ENCODE measurements around the gene ARHGAP45. TPM values are rescaled to one million over a fixed set of nuclear protein-coding genes. Genes with fewer than 3 reads are reported as not detected.

ARHGAP45 gene
- total RNA-seq, 2 donors from 2014 or later, result 37.9 to 42.6 TPM

DNA sequence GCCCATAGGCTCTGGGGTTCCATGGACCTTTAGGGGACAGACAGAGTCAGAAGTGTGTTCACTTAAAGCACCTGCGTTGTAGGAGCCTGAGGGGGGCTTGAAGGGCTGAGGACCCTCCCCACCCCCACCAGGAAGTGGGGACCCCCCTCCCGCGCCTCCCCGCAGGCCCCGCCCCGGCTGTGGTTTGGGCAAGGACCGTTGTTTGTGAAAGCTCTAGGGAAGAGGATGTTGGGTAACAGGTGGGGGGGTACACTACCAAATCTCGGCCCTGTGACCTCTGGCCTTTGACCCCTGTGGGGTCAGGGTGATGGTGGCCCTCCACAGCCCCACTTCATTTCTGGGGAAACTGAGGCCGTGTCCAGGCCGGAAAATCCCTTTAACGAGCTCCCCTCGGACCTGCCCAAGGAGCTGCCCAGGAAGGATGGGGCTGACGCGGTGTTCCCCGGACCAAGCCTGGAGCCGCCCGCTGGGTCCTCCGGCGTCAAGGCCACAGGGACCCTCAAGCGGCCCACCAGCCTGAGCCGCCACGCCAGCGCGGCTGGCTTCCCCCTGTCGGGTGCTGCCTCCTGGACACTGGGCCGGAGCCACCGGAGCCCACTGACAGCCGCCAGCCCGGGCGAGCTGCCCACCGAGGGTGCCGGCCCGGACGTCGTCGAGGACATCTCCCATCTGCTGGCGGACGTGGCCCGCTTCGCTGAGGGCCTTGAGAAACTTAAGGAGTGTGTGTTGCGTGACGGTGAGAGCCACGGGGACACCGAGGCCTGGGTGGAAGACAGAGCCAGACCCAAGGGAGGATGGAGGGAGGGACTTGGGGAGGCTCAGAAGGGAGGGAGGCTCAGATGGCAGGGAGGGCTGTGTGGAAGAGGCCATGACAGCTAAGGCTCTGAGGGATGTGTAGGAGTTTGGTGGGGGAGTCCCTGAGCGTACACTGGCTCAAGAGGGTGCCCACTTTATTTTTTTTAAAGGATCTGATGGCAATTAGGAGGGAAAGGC, 1.3 kb downstream of the ARHGAP45 start:
- peaks cover 14 to 63% of the 10 kb centered on the region in 2 donors for H3K4me1 ChIP-seq (ENCODE audit: control insufficient read depth in 1 of 2, low read depth in 2 of 2)
- peak overlapping the region in 1 of 2 donors; percentile 34 for H3K27ac ChIP-seq
- DNase-seq (ENCODE audit: low spot score), result no peak
- TF ChIP-seq, protein P1, sequence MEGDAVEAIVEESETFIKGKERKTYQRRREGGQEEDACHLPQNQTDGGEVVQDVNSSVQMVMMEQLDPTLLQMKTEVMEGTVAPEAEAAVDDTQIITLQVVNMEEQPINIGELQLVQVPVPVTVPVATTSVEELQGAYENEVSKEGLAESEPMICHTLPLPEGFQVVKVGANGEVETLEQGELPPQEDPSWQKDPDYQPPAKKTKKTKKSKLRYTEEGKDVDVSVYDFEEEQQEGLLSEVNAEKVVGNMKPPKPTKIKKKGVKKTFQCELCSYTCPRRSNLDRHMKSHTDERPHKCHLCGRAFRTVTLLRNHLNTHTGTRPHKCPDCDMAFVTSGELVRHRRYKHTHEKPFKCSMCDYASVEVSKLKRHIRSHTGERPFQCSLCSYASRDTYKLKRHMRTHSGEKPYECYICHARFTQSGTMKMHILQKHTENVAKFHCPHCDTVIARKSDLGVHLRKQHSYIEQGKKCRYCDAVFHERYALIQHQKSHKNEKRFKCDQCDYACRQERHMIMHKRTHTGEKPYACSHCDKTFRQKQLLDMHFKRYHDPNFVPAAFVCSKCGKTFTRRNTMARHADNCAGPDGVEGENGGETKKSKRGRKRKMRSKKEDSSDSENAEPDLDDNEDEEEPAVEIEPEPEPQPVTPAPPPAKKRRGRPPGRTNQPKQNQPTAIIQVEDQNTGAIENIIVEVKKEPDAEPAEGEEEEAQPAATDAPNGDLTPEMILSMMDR (IDR thresholded peaks at IDR 0.05), result no peak
- H3K27me3 ChIP-seq (replicated peaks; ENCODE audit: insufficient read depth), result no peaks in the 10 kb centered on the region
- no peaks in the 10 kb centered on the region for H3K9me3 ChIP-seq
- H3K4me3 ChIP-seq, result peak overlapping the region; percentile 68
- no peaks in the 10 kb centered on the region for H3K36me3 ChIP-seq
- no peak for ATAC-seq (ENCODE audit: insufficient number of reproducible peaks, low FRiP score, low read depth)

- DNase-seq (ENCODE audit: low spot score) (no peak), ATAC-seq (ENCODE audit: insufficient number of reproducible peaks, low FRiP score, low read depth) (no peak)
- peak overlapping the region in 1 of 2 donors; percentile 34 for H3K27ac ChIP-seq
- no peaks in the 10 kb centered on the region for H3K36me3 ChIP-seq
- H3K4me1 ChIP-seq (ENCODE audit: control insufficient read depth in 1 of 2, low read depth in 2 of 2), result peaks cover 14 to 63% of the 10 kb centered on the region in 2 donors
- H3K4me3 ChIP-seq, result peak overlapping the region; percentile 68
- TF ChIP-seq, protein P1 (IDR thresholded peaks at IDR 0.05), result no peak
- H3K9me3 ChIP-seq, result no peaks in the 10 kb centered on the region
- no peaks in the 10 kb centered on the region for H3K27me3 ChIP-seq (replicated peaks; ENCODE audit: insufficient read depth)
Measured at GRCh38 chr19:1069009-1069779, 2.2 kb downstream of the ARHGAP45 start.

- H3K9me3 ChIP-seq, result no peaks in the 10 kb centered on the region
- DNase-seq (ENCODE audit: low spot score) (no peak), ATAC-seq (ENCODE audit: insufficient number of reproducible peaks, low FRiP score, low read depth) (no peak)
- H3K27me3 ChIP-seq (replicated peaks; ENCODE audit: insufficient read depth), result no peaks in the 10 kb centered on the region
- peak overlapping the region in 1 of 2 donors; percentile 47 for H3K27ac ChIP-seq
- no peaks in the 10 kb centered on the region for H3K36me3 ChIP-seq
- H3K4me1 ChIP-seq (ENCODE audit: control insufficient read depth in 1 of 2, low read depth in 2 of 2), result peaks cover 9 to 51% of the 10 kb centered on the region in 2 donors
- TF ChIP-seq, protein P1 (IDR thresholded peaks at IDR 0.05), result no peak
- no peak overlapping the region for H3K4me3 ChIP-seq
Measured at GRCh38 chr19:1070576-1070930, 3.6 kb downstream of the ARHGAP45 start.

DNA sequence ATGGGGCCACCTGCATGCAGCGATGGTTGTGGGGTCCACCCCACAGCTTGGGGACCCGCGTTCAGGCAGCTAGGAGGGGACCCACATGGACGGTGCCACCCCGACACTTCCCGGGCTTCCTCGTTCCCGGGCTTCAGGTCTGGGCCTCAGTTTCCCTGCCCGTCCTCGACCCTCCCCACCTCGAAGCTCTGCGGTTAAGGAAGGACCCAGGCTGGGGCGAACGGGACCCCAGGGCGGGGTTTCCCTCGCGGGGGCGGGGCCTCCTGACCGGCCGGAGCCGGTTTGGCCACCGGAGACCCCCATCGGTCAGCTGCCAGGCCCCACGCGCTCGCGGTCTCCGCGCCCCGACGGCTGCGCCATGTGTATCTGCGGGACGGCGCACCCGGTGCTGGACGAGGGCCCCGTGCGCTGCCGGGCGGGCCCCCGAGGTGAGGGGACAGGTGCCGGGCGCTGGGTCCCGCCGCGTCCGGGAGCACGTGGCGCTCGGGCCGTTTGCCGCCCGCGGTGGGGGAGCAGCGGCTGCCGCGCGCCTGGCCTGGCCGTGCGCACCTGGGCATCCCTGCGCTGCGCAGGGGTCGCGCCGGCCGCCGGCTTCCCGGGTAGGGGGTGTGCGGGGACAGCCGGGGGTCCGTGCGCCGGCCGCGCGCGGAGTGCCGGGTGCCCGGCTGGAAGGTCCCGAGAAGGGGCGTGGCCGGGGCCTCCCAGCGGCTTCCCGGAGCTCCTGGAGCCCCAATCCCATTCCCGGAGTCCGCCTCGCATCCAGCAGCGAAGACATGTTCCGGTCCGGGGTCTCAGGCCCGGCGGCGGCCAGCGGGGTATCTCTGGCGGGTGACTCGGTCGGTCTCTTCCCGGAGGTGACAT, 4.2 kb downstream of the ARHGAP45 start:
- peak overlapping the region; percentile 38 for H3K4me3 ChIP-seq
- H3K36me3 ChIP-seq, result no peaks in the 10 kb centered on the region
- TF ChIP-seq, protein P1 (IDR thresholded peaks at IDR 0.05), result no peak
- no peaks in the 10 kb centered on the region for H3K9me3 ChIP-seq
- ATAC-seq (ENCODE audit: insufficient number of reproducible peaks, low FRiP score, low read depth) (no peak), DNase-seq (ENCODE audit: low spot score) (no peak)
- H3K27ac ChIP-seq, result peak overlapping the region in 1 of 2 donors; percentile 47
- H3K27me3 ChIP-seq (replicated peaks; ENCODE audit: insufficient read depth), result no peaks in the 10 kb centered on the region
- peaks cover 9 to 47% of the 10 kb centered on the region in 2 donors for H3K4me1 ChIP-seq (ENCODE audit: control insufficient read depth in 1 of 2, low read depth in 2 of 2)

Measured in thoracic aorta (tissue), 2 donors.